Measurements from ENCODE around the gene NCS1.

Gene NCS1

DNA sequence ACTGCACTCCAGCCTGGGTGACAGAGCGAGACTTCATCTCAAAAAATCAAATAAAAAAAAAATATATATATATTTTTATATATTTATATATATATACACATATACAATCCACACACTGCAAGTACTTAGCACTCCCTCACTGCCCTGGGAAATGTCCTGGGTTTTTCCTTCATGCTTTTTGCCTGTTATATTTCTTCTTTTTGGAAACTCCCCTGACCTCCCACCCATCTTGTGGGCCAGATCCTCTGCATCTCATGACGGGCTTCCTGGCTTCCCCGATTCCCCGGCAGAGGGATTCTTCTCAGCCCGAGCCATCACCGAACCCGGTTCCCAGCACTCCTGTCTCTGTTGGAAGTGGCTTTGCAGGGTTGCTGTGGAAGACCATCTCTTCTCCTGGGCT lies 39.5 kb upstream of the NCS1 start:
- H3K9me3 ChIP-seq (ENCODE audit: control insufficient read depth, insufficient read depth, low read depth, low read length), result no peaks in the 10 kb centered on the region
- H3K4me3 ChIP-seq (ENCODE audit: low read depth, low read length), result no peak overlapping the region
- ChIA-PET POLR2A (no interaction called here), CTCF (no interaction called here)
- peaks cover 0 to 33% of the 10 kb centered on the region in 2 experiments; a peak in 1 of 3 replicates for H3K36me3 ChIP-seq (ENCODE audit: control insufficient read depth in 2 of 2, insufficient read depth in 1 of 2, low read length in 2 of 2)
- no peak for TF ChIP-seq ZNF423 (tag by site-specific recombination; IDR thresholded peaks at IDR 0.05)
- peaks cover 6% of the 10 kb centered on the region for H3K4me1 ChIP-seq (ENCODE audit: control insufficient read depth, insufficient read depth, low read length)
- no peak overlapping the region for H3K27ac ChIP-seq (ENCODE audit: extremely low read depth, low read depth, low read length)

GRCh38 chr9:130137081-130137640 lies 35.0 kb upstream of the NCS1 start:
- ChIA-PET CTCF (interaction anchor here (0.6 to 1.3 kb wide), 2 partner anchors 30 to 81 kb away, joined by 3 to 7 read pairs; no protein-coding TSS in a partner anchor), POLR2A (no interaction called here)
- H3K27ac ChIP-seq (ENCODE audit: extremely low read depth, low read depth, low read length), result no peak overlapping the region
- TF ChIP-seq BCL11B (tag by site-specific recombination; IDR thresholded peaks at IDR 0.05; ENCODE audit: low read depth) (no peak), ZNF26 (tag by site-specific recombination; IDR thresholded peaks at IDR 0.05) (no peak), ZNF114 (tag by site-specific recombination; IDR thresholded peaks at IDR 0.05) (no peak), ZBTB44 (tag by site-specific recombination; IDR thresholded peaks at IDR 0.05) (no peak), ZNF660 (tag by site-specific recombination; IDR thresholded peaks at IDR 0.05) (no peak), ZNF488 (tag by site-specific recombination; IDR thresholded peaks at IDR 0.05) (no peak), ZBTB21 (tag by site-specific recombination; IDR thresholded peaks at IDR 0.05) (no peak), BCL11A (tag by site-specific recombination; IDR thresholded peaks at IDR 0.05; ENCODE audit: low read depth) (no peak), ZNF585B (tag by site-specific recombination; IDR thresholded peaks at IDR 0.05) (no peak), ZBTB1 (tag by site-specific recombination; IDR thresholded peaks at IDR 0.05) (no peak), ZNF423 (tag by site-specific recombination; IDR thresholded peaks at IDR 0.05) (no peak), GLIS1 (tag by site-specific recombination; IDR thresholded peaks at IDR 0.05) (no peak), ZNF132 (tag by site-specific recombination; IDR thresholded peaks at IDR 0.05; ENCODE audit: borderline replicate concordance) (no peak), ZNF274 (IDR thresholded peaks at IDR 0.05; ENCODE audit: low read length) (no peak), ZNF274 (tag by site-specific recombination; IDR thresholded peaks at IDR 0.05; ENCODE audit: borderline replicate concordance) (no peak), ZNF16 (tag by site-specific recombination; IDR thresholded peaks at IDR 0.05; ENCODE audit: low read depth) (no peak), PRDM4 (tag by site-specific recombination; IDR thresholded peaks at IDR 0.05) (no peak)
- H3K4me1 ChIP-seq (ENCODE audit: control insufficient read depth, insufficient read depth, low read length), result no peaks in the 10 kb centered on the region
- peaks cover 0 to 16% of the 10 kb centered on the region in 2 experiments; a peak in 1 of 3 replicates for H3K36me3 ChIP-seq (ENCODE audit: control insufficient read depth in 2 of 2, insufficient read depth in 1 of 2, low read length in 2 of 2)
- no peaks in the 10 kb centered on the region for H3K9me3 ChIP-seq (ENCODE audit: control insufficient read depth, insufficient read depth, low read depth, low read length)
- no peak overlapping the region for H3K4me3 ChIP-seq (ENCODE audit: low read depth, low read length)
